CD14-positive monocyte (primary cell): ENCODE results near the gene PELI2. TPM values are rescaled to one million over a fixed set of nuclear protein-coding genes. Genes with fewer than 3 reads are reported as not detected.

Experiments used
- DNase-seq, 3 donors: peaks; one replicate each; pipeline ENCODE4 v3.0.0-alpha.2; 2011 to 2022
- H2AFZ ChIP-seq: 2 replicates; pipeline ENCODE4 v1.6.0; 2012; ENCODE audit warnings: mild to moderate bottlenecking, low read depth, low read length, inconsistent platforms; ENCODE audit not compliant: insufficient read depth, poor library complexity, severe bottlenecking
- H3K27ac ChIP-seq, 2 donors: 1 replicate in 1 of 2; 2 replicates in 1 of 2; pipeline ENCODE4 v1.5.1; 2012 to 2013; ENCODE audit warnings: low read length in 2 of 2, control low read depth in 1 of 2, inconsistent platforms in 1 of 2, low read depth in 1 of 2, mild to moderate bottlenecking in 1 of 2
- H3K27me3 ChIP-seq, 2 donors: one replicate each; pipeline versions ENCODE4 v1.6.0 to v1.6.1; 2011 to 2013; ENCODE audit warnings: low read length in 2 of 2; ENCODE audit not compliant: control insufficient read depth in 2 of 2, insufficient read depth in 2 of 2
- H3K36me3 ChIP-seq, 2 donors: replicated peaks in 1 of 2; 1 replicate in 1 of 2; 2 replicates in 1 of 2; pipeline versions ENCODE4 v1.5.1 to v1.6.1; 2012 to 2013; ENCODE audit warnings: low read length in 2 of 2, control low read depth in 1 of 2, inconsistent platforms in 1 of 2, mild to moderate bottlenecking in 1 of 2; ENCODE audit not compliant: insufficient read depth in 2 of 2, control insufficient read depth in 1 of 2
- H3K4me1 ChIP-seq, 2 donors: 1 replicate in 1 of 2; 2 replicates in 1 of 2; pipeline versions ENCODE4 v1.5.1 to v1.6.1; 2012 to 2013; ENCODE audit warnings: low read length in 2 of 2, control low read depth in 1 of 2, inconsistent platforms in 1 of 2, mild to moderate bottlenecking in 1 of 2, moderate library complexity in 1 of 2; ENCODE audit not compliant: insufficient read depth in 2 of 2, control insufficient read depth in 1 of 2
- H3K4me2 ChIP-seq: replicated peaks from 2 replicates; pipeline ENCODE3; 2012; ENCODE audit warnings: low read length, moderate library complexity, mild to moderate bottlenecking; ENCODE audit not compliant: poor library complexity, severe bottlenecking; ENCODE audit errors: extremely low read depth
- H3K4me3 ChIP-seq, 3 experiments: fragments of 200-600 bp in 1 of 3; sonication (generic) in 1 of 3; replicated peaks in 1 of 3; 1 replicate in 2 of 3; 2 replicates in 1 of 3; pipeline ENCODE4 v1.5.1; 2011 to 2013; ENCODE audit warnings: low read length in 3 of 3, mild to moderate bottlenecking in 3 of 3, control low read depth in 2 of 3, low read depth in 2 of 3, inconsistent platforms in 1 of 3, moderate library complexity in 1 of 3
- H3K79me2 ChIP-seq: 2 replicates; pipeline ENCODE4 v1.6.0; 2012; ENCODE audit warnings: mild to moderate bottlenecking, control low read depth, inconsistent platforms, low read length, moderate library complexity; ENCODE audit not compliant: insufficient read depth
- H3K9ac ChIP-seq: 2 replicates; pipeline ENCODE4 v1.6.0; 2017; ENCODE audit warnings: low read length, mild to moderate bottlenecking; ENCODE audit not compliant: insufficient read depth, poor library complexity, severe bottlenecking
- H3K9me3 ChIP-seq, 2 donors: replicated peaks in 1 of 2; 1 replicate in 1 of 2; 2 replicates in 1 of 2; pipeline versions ENCODE4 v1.5.1 to v1.6.1; 2012 to 2013; ENCODE audit warnings: low read length in 2 of 2, control low read depth in 1 of 2; ENCODE audit not compliant: control insufficient read depth in 1 of 2, insufficient read depth in 1 of 2
- H4K20me1 ChIP-seq: 2 replicates; pipeline ENCODE4 v1.6.0; 2012; ENCODE audit warnings: mild to moderate bottlenecking, low read length, control low read depth, moderate library complexity; ENCODE audit not compliant: insufficient read depth
- H3K27ac Mint-ChIP-seq, 7 donors: one replicate each; pipeline ENCODE4 v1.8.0; 2020; ENCODE audit warnings: mild to moderate bottlenecking in 7 of 7, mixed read lengths in 7 of 7, moderate library complexity in 6 of 7, inconsistent platforms in 2 of 7
- H3K27me3 Mint-ChIP-seq, 3 donors: one replicate each; pipeline ENCODE4 v1.8.0; 2021 to 2022; ENCODE audit warnings: low read depth in 3 of 3, mild to moderate bottlenecking in 3 of 3, mixed read lengths in 3 of 3, moderate library complexity in 3 of 3, inconsistent platforms in 1 of 3
- H3K36me3 Mint-ChIP-seq, 2 donors: one replicate each; pipeline ENCODE4 v1.8.0; 2020; ENCODE audit warnings: mixed read lengths in 2 of 2, inconsistent platforms in 1 of 2, mild to moderate bottlenecking in 1 of 2
- H3K4me1 Mint-ChIP-seq: one replicate; pipeline ENCODE4 v1.8.0; 2020; ENCODE audit warnings: mild to moderate bottlenecking, mixed read lengths
- H3K4me3 Mint-ChIP-seq, 2 donors: one replicate each; pipeline ENCODE4 v1.8.0; 2020; ENCODE audit warnings: mild to moderate bottlenecking in 2 of 2, mixed read lengths in 2 of 2, moderate library complexity in 1 of 2
- H3K9me3 Mint-ChIP-seq, 7 donors: one replicate each; pipeline ENCODE4 v1.8.0; 2020 to 2022; ENCODE audit warnings: mixed read lengths in 7 of 7, mild to moderate bottlenecking in 6 of 7, moderate library complexity in 6 of 7, inconsistent platforms in 2 of 7
- CTCF ChIP-seq: fragments of 200-600 bp; IDR thresholded peaks from one replicate; pipeline ENCODE4 v1.8.0; 2022; ENCODE audit warnings: antibody characterized with exemption, mild to moderate bottlenecking
- WGBS: methylation state at CpG from one replicate; pipeline ENCODE4 v1.1.5; 2013; ENCODE audit warnings: missing lambda C conversion rate; ENCODE audit not compliant: insufficient coverage; 5-methylcytosine and 5-hydroxymethylcytosine counted together
- intact Hi-C, 2 donors: fragments of 100-400 bp; cut with micrococcal nuclease; formaldehyde crosslinking; loops; one replicate each; pipeline versions ENCODE4 v1.15.0 to v1.15.1; 2023
- polyA plus RNA-seq, 3 donors: library from polyadenylated mRNA; depleted of rRNA in 1 of 3; unstranded in 2 of 3; stranded (reverse) in 1 of 3; fragments of 300-500 nt in 2 of 3; fragments of >200 nt in 1 of 3; fragmentation: Illumina TruSeq in 2 of 3; gene quantifications; 1 replicate in 2 of 3; 2 replicates in 1 of 3; pipeline ENCODE4 v1.2.3, GENCODE V29; 2012 to 2021

Gene PELI2
- polyA plus RNA-seq, 3 donors, result 10.1 to 35.8 (median 12.5) TPM

- peaks cover 78% of the 10 kb centered on the region for H3K4me1 Mint-ChIP-seq
- intact Hi-C loops, result no loop called here
- Histone ChIP-seq H3K4me1 (peaks cover 44 to 57% of the 10 kb centered on the region in 2 donors), H3K4me2 (no peak overlapping the region), H3K4me3 (no peak overlapping the region), H3K36me3 (no peaks in the 10 kb centered on the region), H4K20me1 (peaks cover 100% of the 10 kb centered on the region), H3K27ac (no peak overlapping the region), H3K9ac (no peak overlapping the region), H3K27me3 (no peaks in the 10 kb centered on the region), H3K79me2 (peaks cover 100% of the 10 kb centered on the region), H2AFZ (no peak overlapping the region), H3K9me3 (no peaks in the 10 kb centered on the region)
- 100% methylated on average over 3 of the region's 12 CpGs for WGBS
- H3K36me3 Mint-ChIP-seq, result peaks cover 5 to 6% of the 10 kb centered on the region in 2 donors
- TF ChIP-seq CTCF, result no peak
- H3K27ac Mint-ChIP-seq, result no peak overlapping the region
- no peak overlapping the region for H3K4me3 Mint-ChIP-seq
- peaks cover 0 to 2% (median 0%) of the 10 kb centered on the region in 3 donors for H3K27me3 Mint-ChIP-seq
- DNase-seq, result no peak
- H3K9me3 Mint-ChIP-seq, result peaks cover 0 to 3% (median 0%) of the 10 kb centered on the region in 7 donors
These were observed 7.8 kb downstream of the PELI2 start for GRCh38 chr14:56125772-56126636.

- H2AFZ ChIP-seq, result no peak overlapping the region
- peaks cover 5 to 6% of the 10 kb centered on the region in 2 donors for H3K36me3 Mint-ChIP-seq
- intact Hi-C loops, result no loop called here
- H3K4me1 ChIP-seq, result peaks cover 44 to 58% of the 10 kb centered on the region in 2 donors
- no peak for DNase-seq
- TF ChIP-seq CTCF, result no peak
- H3K9me3 Mint-ChIP-seq, result peaks cover 0 to 3% (median 0%) of the 10 kb centered on the region in 7 donors
- no peak overlapping the region for H3K4me3 Mint-ChIP-seq
- H3K9ac ChIP-seq, result no peak overlapping the region
- H3K4me3 ChIP-seq, result no peak overlapping the region
- H3K27ac Mint-ChIP-seq, result no peak overlapping the region
- H3K79me2 ChIP-seq, result peaks cover 100% of the 10 kb centered on the region
- no peak overlapping the region for H3K4me2 ChIP-seq
- H3K27me3 ChIP-seq, result no peaks in the 10 kb centered on the region
- H3K27me3 Mint-ChIP-seq, result peaks cover 0 to 2% (median 0%) of the 10 kb centered on the region in 3 donors
- WGBS, result no CpG with 5 or more reads among the region's 2 CpGs
- H3K27ac ChIP-seq, result no peak overlapping the region
- no peaks in the 10 kb centered on the region for H3K9me3 ChIP-seq
- peaks cover 100% of the 10 kb centered on the region for H4K20me1 ChIP-seq
- no peaks in the 10 kb centered on the region for H3K36me3 ChIP-seq
- peaks cover 78% of the 10 kb centered on the region for H3K4me1 Mint-ChIP-seq
These were observed 8.4 kb downstream of the PELI2 start for GRCh38 chr14:56126637-56126913.
